Inferior parietal cortex (tissue), 1 donor: ENCODE measurements around the gene CDH22.

Experiments
- DNase-seq: peaks from one replicate; pipeline ENCODE4 v3.0.0-alpha.2; 2016; ENCODE audit errors: extremely low spot score

The CDH22 gene

DNA sequence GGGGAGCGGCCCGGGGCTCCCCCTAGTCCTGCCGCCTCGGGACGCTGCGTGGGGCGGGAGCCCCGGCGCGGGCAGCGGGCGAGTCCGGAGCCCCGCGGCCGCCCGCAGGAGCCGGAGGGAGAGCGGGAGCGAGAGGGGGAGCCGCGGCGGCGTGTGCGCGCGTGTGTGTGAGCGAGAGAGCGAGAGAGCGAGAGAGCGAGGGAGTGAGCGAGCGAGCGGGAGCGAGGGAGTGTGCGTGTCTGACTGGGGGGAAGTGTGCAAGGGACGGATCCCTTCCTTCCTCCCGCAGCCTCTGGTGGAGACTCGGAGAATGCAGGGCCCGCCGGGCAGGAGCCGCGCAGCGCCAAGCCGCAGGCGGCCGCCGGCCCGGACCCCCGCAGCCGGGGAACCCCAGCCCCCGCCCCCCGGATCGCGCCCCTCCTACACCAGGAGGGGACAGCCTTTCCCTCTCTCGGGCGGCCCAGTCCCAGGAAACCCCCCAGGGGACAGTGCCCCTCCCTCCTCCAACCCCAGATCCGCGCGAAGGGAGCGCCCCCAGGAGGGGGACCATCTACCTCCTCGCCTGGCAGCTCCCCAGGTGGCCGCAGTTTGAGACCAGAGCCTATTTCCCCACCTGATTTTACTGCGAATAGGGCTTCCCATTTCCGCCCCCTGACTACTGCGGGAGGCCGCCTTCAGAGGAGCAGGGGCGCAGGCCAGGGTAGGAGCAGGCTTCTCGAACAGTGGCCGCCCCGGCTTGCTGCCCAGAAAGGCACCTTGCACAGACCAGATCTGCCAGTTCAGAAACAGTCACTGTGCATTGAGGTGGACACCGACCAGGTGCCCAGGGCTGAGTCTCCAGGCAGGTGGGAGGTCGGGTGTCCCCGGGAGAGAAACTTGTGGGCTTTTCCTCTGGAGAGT lies at the start of gene CDH22:
TSS of gene CDH22 (minus strand) at position 241 of the 900 bp plus-strand sequence. CDS start 57,204 bp downstream, outside the sequence.
- DNase-seq, result peak; percentile 33

GRCh38 chr20:46357030-46357514 lies 48.8 kb upstream of the CDH22 start:
- DNase-seq, result no peak

DNA sequence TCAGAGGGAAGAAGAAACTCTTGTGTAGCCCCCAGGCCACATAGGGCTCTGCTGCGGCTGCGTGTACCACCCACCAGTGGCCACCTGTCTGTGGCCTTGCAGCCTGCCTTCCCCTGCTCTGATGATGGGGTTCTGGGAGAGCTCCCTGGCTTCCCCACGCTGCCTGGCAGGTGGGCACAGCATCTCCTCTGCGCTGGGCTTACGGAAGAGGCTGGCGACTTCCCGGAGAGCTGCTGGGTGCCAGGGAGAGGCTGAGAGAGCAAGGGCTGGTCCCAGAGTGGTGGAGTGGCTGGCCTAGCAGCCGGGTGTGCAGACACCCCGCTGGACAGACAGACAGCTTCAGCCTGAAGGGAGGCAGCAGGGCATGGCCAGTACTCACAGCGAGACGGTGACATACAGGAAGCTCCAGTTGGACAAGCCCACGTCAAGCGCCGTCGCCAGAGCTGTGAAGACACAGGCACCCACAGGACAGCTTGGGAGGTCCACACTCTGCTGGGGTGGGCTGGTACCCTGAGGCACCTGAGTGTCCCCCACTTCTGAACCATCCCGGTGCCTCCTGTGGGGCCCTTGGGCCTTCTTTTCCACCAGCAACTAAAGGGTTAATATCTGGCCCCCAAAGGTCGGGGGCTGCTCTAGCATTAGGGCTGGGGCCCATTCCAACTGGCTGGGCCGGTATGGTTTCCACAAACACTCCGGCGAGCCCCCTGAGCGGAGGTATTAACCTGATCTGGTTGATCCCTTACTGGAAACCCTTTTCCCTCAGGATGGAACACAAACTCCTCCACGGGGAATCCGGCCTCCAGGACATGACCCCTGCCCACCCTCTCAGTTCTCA lies 48.1 kb upstream of the CDH22 start:
- no peak for DNase-seq

- DNase-seq, result no peak
Measured at GRCh38 chr20:46355778-46356177, 47.5 kb upstream of the CDH22 start.

DNA sequence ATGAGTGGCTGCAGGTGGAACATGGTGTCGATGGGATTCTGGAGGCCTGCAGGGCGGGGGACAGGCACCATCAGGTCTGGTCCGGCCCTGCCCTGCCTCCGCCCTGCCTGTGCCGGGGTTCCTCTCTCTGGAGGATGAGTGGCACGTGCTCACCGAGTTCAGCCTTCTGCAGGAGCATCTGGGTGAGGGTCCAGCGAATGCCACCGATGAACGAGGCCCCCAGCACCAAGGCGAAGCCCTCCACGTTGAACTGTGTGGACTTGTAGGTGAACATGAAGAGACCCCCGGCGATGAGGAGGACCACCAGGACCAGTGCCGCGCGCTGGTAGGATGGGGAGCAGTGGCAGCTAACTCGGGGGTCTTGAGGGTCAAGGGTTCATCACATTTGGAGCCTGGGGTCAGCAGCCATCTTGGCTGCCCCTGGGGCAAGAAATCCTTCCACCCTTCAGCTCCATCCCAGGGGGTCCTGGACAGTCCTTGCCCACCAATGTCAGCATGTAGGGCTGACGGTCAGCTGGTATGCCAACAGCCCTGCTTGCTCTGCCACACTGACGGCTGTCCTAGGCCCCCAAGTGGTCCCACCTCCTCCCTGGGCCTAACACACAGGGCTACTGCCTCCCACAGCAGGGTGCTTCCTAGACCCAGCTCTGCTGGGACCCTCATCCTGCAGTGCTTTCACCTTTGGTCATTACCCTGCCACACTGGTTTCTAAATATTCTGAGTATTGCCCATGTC lies 46.8 kb upstream of the CDH22 start:
- DNase-seq, result no peak

DNA sequence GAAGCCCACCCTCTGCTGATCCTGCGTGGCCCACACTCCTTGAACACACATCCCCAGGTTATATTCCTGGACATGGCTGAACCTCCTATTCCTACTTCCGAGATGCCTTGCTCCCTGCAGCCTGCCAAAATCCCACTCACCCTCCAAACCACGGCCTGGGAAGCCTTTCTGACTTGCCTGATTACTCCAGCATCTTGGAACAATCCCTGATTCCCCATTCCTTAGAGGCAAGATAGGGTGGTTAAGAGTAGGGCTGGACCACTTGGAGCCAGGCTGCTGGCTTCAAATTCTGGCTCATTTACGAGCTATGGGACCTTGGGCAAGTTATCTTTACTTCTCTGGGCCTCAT lies 45.9 kb upstream of the CDH22 start:
- no peak for DNase-seq

DNA sequence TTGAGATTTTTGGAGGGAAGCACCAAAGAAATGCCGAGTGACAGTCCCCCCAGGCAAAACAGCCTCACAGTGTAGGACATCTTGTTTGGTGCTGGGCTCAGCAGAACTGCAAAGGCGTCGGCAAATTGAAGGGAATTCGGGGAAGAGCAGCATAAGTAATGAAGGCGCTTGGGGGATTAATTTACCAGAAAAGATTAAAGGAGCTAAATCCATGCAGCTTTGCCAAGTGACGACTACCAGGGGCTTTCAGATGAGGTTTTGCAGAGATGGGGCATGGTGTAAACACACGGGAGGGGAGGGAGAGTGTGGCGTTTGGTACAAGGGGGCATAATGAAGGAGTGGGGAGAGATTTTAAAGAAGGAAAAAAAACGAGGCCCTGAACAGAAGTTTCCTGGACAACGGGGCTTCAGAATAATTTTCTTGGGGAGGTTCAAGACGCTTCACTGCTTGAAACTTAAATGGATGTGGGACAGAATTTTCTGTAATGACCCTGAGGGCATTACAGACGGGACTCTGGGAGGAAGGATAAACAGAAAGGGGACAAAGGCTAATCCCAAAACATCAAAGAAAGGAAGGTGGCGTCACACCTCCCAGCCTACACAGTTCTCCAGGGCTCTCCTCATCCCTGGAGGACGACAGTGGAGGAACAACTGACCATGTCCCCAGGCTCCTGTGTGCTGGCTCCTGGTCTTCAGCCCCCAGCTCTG lies 45.4 kb upstream of the CDH22 start:
- no peak for DNase-seq

DNA sequence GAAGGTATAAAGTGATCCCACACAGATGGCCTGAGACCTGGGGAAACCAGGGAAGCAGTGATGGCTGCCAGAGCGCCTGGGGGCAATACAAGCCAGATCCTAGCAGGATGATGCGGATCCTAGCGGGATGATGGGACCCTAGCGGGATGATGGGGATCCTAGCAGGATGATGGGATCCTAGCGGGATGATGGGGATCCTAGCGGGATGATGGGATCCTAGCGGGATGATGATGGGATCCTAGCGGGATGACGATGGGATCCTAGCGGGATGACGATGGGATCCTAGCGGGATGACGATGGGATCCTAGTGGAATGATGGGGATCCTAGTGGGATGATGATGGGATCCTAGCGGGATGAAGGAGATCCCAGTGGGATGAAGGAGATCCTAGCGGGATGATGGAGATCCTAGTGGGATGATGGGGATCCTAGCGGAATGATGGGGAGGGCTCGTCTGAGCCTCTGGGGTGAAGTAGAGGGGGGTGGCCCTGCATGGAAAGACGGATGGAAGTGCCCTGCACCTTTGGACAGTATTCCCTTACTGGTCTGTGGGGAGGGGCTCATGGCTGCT lies 44.2 kb upstream of the CDH22 start:
- DNase-seq, result no peak

DNA sequence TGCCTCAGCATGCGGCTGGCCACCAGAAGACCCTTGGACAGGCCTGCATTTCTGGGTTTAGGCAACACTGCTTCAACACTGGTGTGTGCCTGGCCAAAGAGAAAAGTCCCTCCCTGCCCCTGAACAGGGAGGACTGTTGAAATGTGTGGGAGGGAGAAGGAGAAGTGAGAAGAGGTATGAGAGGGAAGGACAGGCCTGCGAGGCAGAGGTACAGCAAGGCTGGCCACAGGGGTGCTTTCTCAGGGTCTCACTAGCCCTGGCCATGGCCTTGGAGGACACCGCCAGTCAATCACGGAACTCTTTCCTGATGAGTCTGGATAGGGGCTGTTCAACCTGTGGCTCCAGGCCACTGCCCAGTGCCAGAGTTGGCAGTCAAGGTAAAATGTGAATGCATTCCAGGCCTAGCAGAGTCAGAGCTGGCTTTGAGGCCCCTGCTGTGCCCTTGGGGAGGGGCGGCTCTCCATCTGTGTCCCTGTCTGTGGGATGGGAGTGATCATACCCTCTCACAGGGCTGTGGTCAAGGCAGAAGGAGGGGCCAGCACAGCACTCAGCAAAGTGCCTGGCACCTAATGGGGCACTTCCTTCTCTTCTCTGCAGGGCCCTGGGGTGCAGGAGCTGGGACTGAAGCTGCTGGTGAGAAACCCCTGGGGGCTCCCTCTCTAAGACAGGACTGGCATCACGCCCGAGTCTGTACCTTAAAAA lies 43.2 kb upstream of the CDH22 start:
- no peak for DNase-seq

- DNase-seq, result no peak
Measured at GRCh38 chr20:46350986-46351267, 42.6 kb upstream of the CDH22 start.

DNA sequence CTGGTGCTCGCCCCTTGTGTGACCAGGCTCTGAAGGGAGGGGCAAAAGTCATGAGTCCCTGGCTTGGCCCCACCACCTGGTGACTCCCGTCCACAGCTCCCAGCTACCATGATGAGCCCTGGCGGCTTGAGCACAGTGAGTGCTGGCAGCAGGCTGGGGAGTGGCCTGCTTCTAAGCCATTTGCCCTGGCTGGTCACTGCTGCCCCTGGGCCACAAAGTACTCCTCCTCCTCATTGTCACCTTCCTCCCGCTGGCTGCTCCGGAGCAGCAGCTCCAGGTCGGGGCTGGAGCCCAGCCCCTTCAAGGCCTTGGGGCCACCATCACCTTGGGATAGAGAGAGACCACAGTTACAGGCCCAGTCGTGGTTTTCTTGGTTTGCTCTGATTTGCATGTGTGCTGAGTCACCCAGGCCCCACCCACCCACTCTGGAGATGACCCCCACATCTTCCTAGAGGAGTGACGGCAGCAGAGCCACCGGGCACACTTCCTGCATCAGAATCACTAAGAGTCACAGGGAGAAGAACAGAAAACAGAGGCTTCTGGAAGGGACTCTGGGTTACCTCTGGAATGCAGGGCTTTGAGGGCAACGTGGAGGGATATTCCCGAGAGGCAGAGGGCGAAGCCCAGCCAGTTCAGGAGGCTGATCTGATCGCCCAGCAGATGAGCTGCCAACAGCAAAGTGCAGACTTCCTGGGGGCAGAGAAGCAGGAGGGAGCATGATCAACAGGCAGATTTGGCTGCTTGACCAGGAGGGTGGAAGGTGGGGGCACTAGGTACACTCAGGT lies 42.1 kb upstream of the CDH22 start:
- no peak for DNase-seq

DNA sequence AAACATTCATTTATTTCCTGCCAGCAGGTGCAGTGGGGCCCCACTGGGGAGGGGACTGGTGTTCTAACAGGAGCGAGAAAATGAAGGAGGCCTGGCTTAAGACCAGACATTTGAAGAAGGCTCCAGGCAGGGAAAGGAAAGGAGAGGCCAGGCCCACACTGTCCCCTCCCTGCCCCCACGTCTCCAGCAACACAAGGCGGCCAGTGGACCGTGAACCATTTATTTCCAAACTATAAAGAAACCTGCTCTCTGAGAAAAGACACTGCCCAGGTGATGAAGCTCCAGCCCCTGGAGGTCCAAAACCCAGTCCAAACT lies 41.4 kb upstream of the CDH22 start:
- DNase-seq, result no peak

DNA sequence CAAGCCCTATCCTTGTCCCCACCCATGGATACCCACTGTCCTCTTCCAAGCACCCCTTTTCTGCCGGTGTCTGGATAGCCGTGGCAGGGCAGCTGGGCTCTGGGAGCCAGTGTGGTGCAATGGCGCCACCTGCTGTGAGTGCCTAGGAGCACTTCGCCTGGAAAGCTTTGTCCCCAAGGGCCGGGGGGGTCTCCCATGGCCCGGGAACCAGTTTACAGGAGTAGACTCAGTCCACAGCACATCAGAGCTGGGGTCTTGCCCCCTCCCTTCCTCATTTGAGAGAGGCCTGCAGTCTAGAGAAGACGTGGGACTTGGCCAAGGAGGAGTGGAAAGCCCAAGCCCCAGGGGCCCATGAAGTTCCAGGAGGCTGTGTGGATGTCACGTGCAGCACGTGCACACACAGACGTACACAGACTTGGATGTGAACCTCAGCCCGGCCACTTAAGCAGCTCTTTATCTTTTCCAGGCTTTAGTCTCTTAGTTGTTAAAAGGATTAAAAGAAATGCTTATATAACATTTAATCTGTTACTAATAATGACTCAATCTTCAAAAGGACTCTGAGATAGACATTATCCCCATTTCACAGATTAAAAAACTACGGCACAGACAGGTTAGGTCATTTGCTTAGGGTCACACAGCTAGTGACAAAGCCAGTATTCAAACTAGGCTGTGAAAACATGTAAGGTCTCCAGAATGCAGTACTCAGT lies 40.9 kb upstream of the CDH22 start:
- peak; percentile 73 for DNase-seq

DNA sequence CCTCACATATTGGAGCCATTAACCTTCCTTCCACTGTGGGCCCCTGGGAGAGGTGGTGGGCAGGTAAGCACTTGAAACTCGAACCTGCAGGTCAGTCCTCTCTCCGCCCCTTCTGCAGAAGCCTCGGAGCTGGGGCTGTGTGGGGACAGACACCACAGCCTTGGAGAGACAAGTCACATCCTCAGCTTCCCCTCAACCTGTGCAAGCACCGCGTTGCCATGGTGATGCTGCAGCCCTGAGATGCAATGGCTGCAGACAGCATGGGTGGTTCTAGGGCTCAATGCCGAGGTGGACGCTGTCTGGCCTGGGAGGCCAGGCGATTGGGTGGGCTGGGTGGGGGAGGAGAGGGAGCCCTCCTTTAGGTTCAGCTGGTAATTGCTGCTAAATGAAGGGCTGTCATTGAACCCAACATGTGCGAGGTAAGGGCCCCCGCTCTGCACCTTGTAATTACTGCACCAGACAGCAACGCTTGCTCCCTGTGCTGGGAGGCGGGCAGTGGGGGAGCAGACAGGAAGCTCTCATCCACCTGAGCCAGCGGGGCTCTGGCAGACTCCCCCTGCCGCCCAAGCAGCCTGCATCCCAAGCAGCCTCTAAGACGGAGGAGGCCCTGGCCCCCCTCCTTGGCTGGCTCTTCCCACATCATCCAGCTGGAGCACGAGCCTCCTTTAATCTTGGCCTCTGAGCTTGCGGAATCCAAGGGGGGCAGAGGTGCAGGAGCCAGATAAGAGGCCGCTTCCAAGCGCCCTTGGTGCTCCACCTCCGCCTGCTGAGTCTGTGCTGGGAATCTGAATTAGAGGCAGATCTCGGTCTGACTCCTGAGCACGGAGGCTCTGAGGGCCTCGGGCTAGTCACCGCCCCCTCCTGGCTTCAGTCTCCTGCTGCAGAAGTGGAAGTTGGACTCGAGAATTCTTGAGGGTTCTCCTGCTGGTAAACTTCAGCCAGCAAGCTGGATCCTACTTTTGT lies 39.8 kb upstream of the CDH22 start:
- DNase-seq, result no peak

DNA sequence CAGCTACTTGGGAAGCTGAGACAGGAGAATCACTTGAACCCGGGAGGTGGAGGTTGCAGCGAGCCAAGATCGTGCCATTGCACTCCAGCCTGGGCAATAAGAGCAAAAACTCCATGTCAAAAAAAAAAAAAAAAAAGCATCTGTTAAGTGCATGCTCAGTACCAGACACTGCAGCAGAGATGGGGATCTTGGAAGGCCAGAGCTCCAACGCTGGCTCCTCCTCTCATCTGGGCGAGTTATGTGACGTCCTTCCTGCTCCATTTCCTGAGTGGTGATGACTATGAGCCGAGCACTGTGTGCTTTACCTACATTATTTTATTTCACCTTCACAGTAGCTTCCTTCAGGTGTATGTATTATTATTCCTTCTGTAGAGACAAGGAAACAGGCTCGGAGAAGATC lies 38.5 kb upstream of the CDH22 start:
- no peak for DNase-seq

DNA sequence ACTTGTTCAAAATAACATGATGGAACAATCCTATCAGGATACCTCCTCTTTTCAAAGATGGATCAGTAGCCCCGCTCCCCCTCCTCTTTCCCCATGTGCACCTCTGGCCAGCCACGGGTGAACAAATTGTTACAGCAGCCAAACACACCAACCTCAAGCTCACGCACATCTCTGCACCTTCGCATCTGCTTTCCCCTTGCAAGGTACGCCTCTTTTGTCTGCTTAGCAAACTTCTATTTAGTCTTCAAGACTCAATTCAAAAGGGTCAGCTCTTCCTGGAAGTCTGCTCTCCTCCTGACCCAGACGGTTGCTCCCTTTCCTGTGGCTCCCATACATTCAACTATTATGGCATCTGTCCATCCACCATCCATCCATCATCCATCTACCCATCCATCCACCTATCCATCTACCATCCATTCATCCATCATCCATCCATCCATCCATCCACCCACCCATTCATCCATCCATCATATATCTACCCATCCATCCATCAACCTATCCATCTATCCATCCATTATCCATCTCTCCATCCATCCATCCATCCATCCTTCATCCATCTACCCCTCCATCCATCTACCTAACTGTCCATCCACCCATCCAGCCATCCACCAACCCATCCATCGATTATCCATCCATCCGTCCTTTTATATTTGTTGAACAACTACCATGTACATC lies 36.3 kb upstream of the CDH22 start:
- no peak for DNase-seq

DNA sequence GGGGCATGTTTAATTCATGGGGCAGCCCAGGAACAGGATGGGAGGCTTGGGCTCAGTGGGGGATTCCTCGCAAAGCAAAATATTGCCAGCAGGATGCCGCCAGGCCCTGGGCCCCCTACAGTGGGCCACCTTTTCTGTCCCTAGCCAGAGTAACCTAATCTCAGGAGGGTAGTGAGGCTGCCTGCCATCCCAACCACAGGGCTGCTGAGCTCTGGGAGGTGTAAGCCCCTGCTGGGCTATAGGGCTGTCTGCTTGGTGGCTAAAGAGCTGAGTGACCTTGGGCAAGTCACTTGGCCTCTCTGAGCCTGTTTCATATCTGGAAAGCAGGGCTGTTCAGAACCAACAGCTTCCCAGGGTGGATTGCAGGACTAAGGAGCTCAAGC lies 35.7 kb upstream of the CDH22 start:
- DNase-seq, result no peak
